SU-DHL-6 (cell line): ENCODE data around the gene FAM227B.
"Not testable (repeated sequence)": the region's sequence is repeated elsewhere in the genome, so short reads cannot be mapped to it uniquely, and the experiment has no call there.

Experiments used
- H2AFZ ChIP-seq: fragments of 200-600 bp; sonication (generic); 2 replicates; pipeline ENCODE4 v1.6.1; 2014; ENCODE audit warnings: low read depth, mild to moderate bottlenecking, moderate library complexity, mixed read lengths, antibody characterized with exemption, low read length; ENCODE audit not compliant: severe bottlenecking
- H3F3A ChIP-seq: fragments of 200-600 bp; shearing (Covaris generic); 2 replicates; pipeline ENCODE4 v1.6.0; 2016; ENCODE audit warnings: antibody characterized with exemption, mild to moderate bottlenecking; ENCODE audit not compliant: insufficient read depth
- H3K27ac ChIP-seq: fragments of 200-600 bp; sonication (generic); 2 replicates; pipeline ENCODE4 v1.5.1; 2016; ENCODE audit warnings: low read depth, mild to moderate bottlenecking, low read length, moderate library complexity, mixed read lengths
- H3K27me3 ChIP-seq: fragments of 200-600 bp; sonication (generic), shearing (Covaris generic); 2 replicates; pipeline ENCODE4 v1.6.0; 2014; ENCODE audit warnings: mild to moderate bottlenecking, low read length
- H3K36me3 ChIP-seq: fragments of 200-600 bp; sonication (generic); 2 replicates; pipeline ENCODE4 v1.6.1; 2014; ENCODE audit warnings: mild to moderate bottlenecking, low read length, mixed read lengths
- H3K4me2 ChIP-seq: fragments of 300-600, 200-600 bp; shearing (Covaris generic), sonication (generic); 2 replicates; pipeline ENCODE4 v1.6.0; 2014; ENCODE audit warnings: low read length, low read depth, mild to moderate bottlenecking; ENCODE audit not compliant: poor library complexity, severe bottlenecking
- H3K4me3 ChIP-seq: fragments of 200-600 bp; sonication (generic); 2 replicates; pipeline ENCODE4 v1.5.1; 2014; ENCODE audit warnings: antibody characterized with exemption, low read length, mild to moderate bottlenecking, mixed read lengths; ENCODE audit not compliant: insufficient read depth, poor library complexity, severe bottlenecking
- H3K79me2 ChIP-seq: fragments of 200-600 bp; sonication (generic); 2 replicates; pipeline ENCODE4 v1.6.1; 2014; ENCODE audit warnings: mild to moderate bottlenecking, low read length, moderate library complexity; ENCODE audit not compliant: insufficient read depth
- H3K9ac ChIP-seq: fragments of 200-600 bp; sonication (generic); 2 replicates; pipeline ENCODE4 v1.7.0; 2014; ENCODE audit warnings: mild to moderate bottlenecking, low read length
- H3K9me2 ChIP-seq: fragments of 200-600 bp; sonication (generic); replicated peaks from 2 replicates; pipeline ENCODE4 v1.6.1; 2014; ENCODE audit warnings: low read length; ENCODE audit not compliant: insufficient read depth
- H3K9me3 ChIP-seq: fragments of 200-600 bp; sonication (generic); 2 replicates; pipeline ENCODE4 v1.6.1; 2014; ENCODE audit warnings: low read length, mixed read lengths; ENCODE audit not compliant: insufficient read depth
- H4K20me1 ChIP-seq: fragments of 200-600 bp; sonication (generic); 2 replicates; pipeline ENCODE4 v1.6.1; 2014; ENCODE audit warnings: low read depth, mild to moderate bottlenecking, antibody characterized with exemption, low read length, moderate library complexity, mixed read lengths
- CTCF ChIP-seq: fragments of 200-600 bp; sonication (generic); IDR thresholded peaks from one replicate; pipeline ENCODE4 v1.5.1; 2017; ENCODE audit warnings: antibody characterized with exemption, mild to moderate bottlenecking, low read length, moderate library complexity; ENCODE audit not compliant: insufficient read depth, poor library complexity, severe bottlenecking
- EZH2phosphoT487 ChIP-seq: fragments of 200-600 bp; sonication (generic), shearing (Covaris generic); conservative IDR thresholded peaks from 2 replicates; pipeline ENCODE4 v1.6.1; 2018; ENCODE audit warnings: mild to moderate bottlenecking, antibody characterized with exemption, low read length, moderate library complexity, mixed read lengths

Gene FAM227B

GRCh38 chr15:49604625-49605409 is 15.8 kb downstream of the FAM227B start:
- H3K9me2 ChIP-seq = no peaks in the 10 kb centered on the region

GRCh38 chr15:49592829-49593316 is 27.7 kb downstream of the FAM227B start:
- not testable (repeated sequence) for H2AFZ ChIP-seq, H3F3A ChIP-seq, H3K27me3 ChIP-seq, H3K79me2 ChIP-seq, H3K36me3 ChIP-seq, H3K9ac ChIP-seq, H3K9me3 ChIP-seq, H3K27ac ChIP-seq, H4K20me1 ChIP-seq, H3K4me2 ChIP-seq, H3K9me2 ChIP-seq, H3K4me3 ChIP-seq

More at GRCh38 chr15:49604625-49605409, 15.8 kb downstream of the FAM227B start:
- H4K20me1 ChIP-seq = no peaks in the 10 kb centered on the region
- TF ChIP-seq EZH2phosphoT487 (no peak), CTCF (no peak)
- no peaks in the 10 kb centered on the region for H3K79me2 ChIP-seq
- H3F3A ChIP-seq = no peaks in the 10 kb centered on the region
- H3K27ac ChIP-seq = no peak overlapping the region
- H2AFZ ChIP-seq = no peak overlapping the region
- H3K4me3 ChIP-seq = no peak overlapping the region
- H3K9ac ChIP-seq = no peak overlapping the region
- no peaks in the 10 kb centered on the region for H3K9me3 ChIP-seq
- no peaks in the 10 kb centered on the region for H3K36me3 ChIP-seq
- no peak overlapping the region for H3K4me2 ChIP-seq
- H3K27me3 ChIP-seq = no peaks in the 10 kb centered on the region

GRCh38 chr15:49589030-49589429 is 31.6 kb downstream of the FAM227B start:
- no peak overlapping the region for H2AFZ ChIP-seq
- H3K4me2 ChIP-seq = no peak overlapping the region
- no peaks in the 10 kb centered on the region for H3K36me3 ChIP-seq
- H3K27me3 ChIP-seq = no peaks in the 10 kb centered on the region
- TF ChIP-seq CTCF (no peak), EZH2phosphoT487 (no peak)
- H3K9ac ChIP-seq = no peak overlapping the region
- no peaks in the 10 kb centered on the region for H4K20me1 ChIP-seq
- H3K9me2 ChIP-seq = no peaks in the 10 kb centered on the region
- no peak overlapping the region for H3K4me3 ChIP-seq
- H3F3A ChIP-seq = no peaks in the 10 kb centered on the region
- H3K79me2 ChIP-seq = no peaks in the 10 kb centered on the region
- H3K9me3 ChIP-seq = no peaks in the 10 kb centered on the region
- H3K27ac ChIP-seq = no peak overlapping the region

- H3K4me3 ChIP-seq = no peak overlapping the region
- H3K79me2 ChIP-seq = no peaks in the 10 kb centered on the region
Measured at GRCh38 chr15:49573421-49573820, 47.2 kb downstream of the FAM227B start.

More at GRCh38 chr15:49573421-49573820, 47.2 kb downstream of the FAM227B start:
- TF ChIP-seq CTCF (no peak), EZH2phosphoT487 (no peak)
- no peaks in the 10 kb centered on the region for H3F3A ChIP-seq
- H3K27me3 ChIP-seq = no peaks in the 10 kb centered on the region
- no peak overlapping the region for H2AFZ ChIP-seq
- no peak overlapping the region for H3K9ac ChIP-seq
- no peaks in the 10 kb centered on the region for H4K20me1 ChIP-seq
- H3K9me2 ChIP-seq = no peaks in the 10 kb centered on the region
- H3K9me3 ChIP-seq = no peaks in the 10 kb centered on the region
- no peak overlapping the region for H3K27ac ChIP-seq
- H3K36me3 ChIP-seq = no peaks in the 10 kb centered on the region
- no peak overlapping the region for H3K4me2 ChIP-seq
